HG03175 (cell line): Measurements from ENCODE around the gene DUSP28.

Source experiments
- ATAC-seq: cut with Tn5 transposase; IDR thresholded peaks from one replicate; pipeline ENCODE4 v1.9.1; 2021; ENCODE audit warnings: mild to moderate bottlenecking, moderate library complexity; ENCODE audit not compliant: unreplicated experiment

Gene DUSP28

DNA sequence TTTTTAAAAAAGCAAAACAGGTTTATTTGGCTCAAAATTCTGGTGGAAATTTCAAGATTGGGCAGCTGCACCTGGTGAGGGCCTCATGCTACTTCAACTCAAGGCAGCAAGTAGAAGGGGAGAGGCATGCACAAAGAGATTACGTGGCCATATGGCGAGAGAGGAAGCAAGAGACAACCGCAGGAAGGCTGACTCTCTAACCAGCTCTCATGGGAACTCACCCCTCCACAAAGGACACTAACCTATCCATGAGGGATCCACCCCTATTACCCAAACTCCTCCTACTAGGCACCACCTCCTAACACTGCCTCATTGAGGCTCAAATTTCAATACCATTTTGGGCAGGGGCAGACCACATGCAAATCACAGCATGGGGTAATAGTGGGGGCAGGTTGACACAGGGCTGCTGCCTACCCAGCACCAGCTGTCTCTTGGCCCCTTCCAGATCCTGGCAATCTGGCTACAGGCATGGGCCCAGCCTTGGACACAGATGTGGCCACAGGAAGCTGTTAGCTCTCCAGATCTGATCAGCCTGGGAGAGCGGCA lies 24.4 kb downstream of the DUSP28 start:
- peak; percentile 40 for ATAC-seq

DNA sequence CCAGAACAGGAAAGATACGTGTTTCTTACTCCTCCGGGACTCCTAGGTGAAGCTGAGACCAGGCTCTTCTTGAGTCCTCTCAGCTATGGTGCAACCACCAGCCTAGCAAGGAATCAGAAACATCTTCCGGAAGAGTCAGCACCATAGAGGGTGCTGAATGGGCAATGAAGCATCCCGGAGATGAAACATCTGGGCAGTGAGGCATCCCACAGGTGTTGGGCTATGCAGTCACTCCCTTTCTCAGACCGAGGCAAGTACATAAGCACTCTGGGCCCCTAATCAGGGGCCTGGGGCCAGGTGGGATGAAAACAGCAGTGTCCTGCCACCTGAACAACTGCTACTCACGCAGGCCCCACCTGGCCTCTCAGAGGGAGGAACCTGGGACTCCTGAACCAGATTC lies 24.9 kb downstream of the DUSP28 start:
- ATAC-seq = peak; percentile 36

DNA sequence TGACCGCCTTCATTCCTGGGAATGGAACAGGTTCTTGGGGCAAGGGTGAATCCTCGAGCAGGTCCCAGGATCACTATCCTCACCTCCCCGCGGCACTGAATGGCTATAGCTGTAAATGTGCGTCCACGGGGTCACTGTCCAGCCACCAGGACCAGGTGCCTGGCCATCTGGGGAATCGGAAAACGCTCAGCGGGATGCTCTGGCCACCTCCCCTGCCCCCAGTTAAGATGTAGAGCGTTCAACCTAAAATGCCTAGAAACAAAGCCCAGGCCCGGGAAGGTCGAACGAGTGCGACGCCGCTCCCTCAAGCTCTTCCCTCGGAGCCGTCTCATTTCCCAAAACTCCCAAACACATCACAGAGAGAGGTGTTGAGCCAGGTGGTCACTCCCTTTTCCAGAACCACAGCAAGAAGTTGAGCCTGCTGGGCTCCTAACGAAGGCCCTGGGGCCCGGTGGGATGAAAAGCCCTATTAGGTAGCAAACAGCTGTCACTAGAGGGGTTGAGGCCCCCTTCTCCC lies 25.6 kb downstream of the DUSP28 start:
- ATAC-seq = no peak

DNA sequence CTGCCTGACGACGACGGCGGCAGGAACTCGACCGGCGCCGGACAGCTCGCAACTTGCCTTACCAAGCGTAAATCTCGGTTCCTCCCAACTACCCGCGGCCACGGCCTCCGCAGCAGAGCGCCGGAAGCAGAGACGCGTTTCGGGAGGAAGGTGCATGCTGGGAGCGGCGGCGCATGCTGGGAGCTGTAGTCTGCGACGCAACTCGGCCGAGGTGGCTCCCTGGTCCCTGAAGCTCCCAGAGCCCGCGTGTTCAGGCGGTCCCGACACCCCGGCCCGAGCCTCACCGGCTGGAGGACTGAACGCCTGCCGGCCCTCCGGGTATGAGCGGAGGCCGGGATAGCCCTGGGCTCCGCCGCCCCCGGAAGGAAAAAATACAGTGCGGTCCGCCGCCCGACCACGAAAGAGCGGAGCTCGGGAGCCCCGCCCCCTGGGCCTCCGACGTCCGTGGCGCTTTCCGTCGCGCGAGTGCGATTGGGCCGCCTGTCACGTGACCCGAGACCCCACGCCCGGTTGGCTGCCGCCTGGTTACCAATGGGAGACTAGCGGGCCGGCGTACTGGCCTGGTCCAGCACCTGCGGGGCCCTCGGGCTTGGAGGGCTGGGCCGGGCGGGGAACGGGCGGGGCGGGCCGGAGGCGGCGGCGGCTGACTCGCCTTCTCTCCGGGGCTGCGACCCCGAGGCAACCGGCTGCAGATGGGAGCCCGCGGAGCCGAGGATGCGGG lies 26.2 kb downstream of the DUSP28 start, which contains the start of gene CAPN10:
Gene CAPN10 (plus strand): TSS at position 537 of the 721 bp plus-strand sequence. CDS start 178 bp downstream, at position 715.
- ATAC-seq = peak; percentile 69

DNA sequence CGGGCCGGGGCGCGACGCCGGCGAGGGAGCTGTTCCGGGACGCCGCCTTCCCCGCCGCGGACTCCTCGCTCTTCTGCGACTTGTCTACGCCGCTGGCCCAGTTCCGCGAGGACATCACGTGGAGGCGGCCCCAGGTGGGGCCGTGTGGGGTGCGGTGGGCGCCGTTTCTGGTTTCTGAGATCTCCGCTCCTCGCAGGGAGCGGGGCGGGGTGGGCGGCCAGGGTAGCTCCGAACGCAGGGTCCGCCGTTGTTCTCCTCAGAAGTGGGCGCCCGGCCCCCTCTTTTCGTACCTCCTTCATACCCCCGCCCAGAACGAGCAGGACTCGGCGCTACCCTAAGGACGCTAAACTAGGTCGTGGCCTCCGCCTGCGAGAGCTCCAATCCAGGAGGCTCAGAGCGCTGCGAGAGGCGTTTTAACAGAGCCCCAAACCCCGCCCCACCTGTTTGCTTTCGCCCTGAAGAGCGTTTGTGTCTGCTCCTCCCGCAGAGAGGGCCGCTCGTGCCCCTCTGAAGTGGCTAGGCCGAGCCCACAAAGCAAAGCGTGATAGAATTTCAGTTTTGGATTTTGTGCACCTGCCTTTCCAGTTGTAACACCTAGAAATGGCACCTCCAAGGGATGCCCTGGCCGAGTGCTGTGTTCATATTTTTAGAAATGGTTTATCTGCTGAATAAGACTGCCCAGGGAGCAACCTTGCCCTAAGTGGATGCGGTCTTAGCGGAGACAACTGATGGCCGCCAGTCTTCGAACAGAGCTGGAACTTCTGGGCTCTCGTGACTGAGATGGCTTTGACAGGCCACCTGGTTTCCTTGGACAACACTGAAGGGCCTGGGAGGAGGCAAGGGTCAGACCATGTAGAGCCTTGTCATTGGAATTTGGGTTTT lies 27.0 kb downstream of the DUSP28 start:
- ATAC-seq = peak; percentile 10

DNA sequence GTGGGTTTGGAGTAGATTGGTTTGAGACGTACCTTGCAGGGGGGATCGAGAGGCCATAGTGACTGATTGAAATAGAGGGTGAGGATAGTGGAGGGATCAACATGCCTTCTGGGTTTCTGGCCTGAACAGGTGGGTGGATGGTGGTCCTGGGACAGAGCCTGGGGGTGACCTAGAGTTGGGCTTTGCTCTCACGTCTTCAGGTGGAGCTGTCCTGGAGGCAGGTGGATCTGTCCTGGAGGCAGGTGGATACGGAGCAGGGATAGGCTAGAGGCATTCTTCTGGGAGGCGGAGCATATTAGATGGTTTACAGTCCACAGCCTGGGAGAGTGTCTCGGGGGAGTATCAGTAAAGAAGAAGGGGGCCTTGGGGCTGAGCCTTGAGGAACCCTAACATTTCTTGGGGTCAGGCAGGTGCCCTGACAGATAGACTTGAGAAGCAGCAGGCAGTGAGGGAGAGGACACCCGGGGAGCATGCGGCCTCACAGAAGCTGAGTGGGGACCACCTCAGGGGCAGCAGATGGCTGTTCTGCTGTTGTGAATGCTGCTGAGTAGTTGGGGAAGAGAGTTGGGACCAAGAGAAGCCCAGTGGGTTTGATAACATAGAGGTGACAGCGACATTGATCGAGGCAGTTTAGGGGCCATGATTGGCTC lies 28.0 kb downstream of the DUSP28 start:
- ATAC-seq = no peak

DNA sequence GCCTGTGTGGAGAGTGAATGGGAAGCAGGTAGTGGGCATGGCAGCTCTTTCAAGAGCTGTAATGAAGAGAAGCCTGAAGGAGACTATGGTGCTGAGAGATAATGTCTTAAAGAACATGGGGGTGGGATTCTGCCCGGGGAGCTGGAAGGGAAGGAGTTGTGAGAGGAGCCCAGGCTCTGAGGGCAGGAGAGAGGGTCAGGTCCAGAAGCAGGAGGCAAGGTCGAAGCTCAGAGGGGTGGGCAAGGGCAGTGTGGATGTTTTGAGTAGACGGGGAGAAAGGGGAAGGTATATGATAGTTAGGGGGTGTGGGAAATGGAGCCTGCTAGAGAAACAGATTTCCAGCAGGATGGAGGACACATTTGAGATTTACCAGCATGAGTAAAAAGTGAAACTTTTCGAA lies 28.5 kb downstream of the DUSP28 start:
- no peak for ATAC-seq

DNA sequence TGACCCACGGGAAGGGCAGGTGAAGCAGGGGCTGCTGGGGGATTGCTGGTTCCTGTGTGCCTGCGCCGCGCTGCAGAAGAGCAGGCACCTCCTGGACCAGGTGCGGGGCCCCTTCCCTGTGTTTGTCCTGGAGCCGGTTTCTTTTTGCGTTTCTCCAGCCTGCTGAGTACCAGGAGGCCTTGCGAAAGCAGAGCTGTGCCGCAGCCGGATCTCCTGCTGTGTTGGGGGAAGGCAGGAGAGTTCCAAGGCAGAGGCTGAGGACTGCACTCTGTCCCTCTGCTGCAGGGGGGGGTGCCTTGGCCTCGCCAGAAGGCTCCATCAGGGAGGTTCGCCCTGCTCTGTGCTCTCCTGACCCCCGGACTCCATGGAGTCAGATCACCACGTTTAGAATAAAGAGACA lies 29.2 kb downstream of the DUSP28 start:
- no peak for ATAC-seq

DNA sequence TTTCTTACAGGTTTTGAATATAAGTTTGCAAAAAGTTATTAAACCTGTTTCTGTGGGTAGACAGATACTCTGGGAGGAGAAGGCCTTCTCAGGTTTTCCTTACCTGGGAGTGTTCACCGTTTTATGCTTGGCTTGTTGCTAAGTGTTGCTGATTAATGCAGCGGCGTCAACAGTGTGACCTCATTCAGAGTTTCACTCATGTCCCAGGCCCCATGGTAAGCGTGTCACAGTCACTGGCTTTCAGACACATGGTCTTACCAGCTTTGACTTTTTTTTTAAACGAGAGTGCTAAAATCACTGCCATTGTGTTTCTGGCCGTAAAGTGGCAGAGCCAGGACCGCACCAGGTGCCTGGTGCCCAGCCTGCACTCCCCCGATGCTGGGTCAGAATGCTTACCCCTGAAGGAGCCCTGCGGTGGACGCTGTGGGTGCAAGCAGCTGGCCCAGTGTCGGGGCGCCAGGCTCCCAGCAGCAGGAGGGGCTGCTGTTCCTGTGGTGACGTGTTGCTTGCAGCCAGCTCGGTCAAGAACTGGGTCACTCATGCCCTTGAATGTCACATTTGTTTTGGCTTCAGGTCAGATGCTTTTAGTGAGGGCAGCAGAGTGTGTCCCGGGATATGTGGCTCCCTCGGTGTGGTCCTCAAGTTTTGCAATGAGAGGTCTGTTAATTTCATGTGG lies 29.8 kb downstream of the DUSP28 start:
- ATAC-seq = no peak

DNA sequence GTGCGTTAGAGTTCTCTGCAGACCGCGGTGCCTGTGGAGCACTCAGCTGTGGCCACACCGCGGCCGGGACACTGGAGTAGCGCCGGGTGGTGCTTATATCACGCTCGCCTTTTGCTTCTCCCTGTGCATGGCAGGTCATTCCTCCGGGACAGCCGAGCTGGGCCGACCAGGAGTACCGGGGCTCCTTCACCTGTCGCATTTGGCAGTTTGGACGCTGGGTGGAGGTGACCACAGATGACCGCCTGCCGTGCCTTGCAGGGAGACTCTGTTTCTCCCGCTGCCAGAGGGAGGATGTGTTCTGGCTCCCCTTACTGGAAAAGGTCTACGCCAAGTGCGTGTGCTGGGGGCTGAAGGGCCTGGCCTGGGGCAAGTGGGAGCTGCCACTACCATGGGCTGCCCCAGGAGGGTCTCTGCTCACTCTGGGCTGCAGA lies 30.5 kb downstream of the DUSP28 start:
- no peak for ATAC-seq

DNA sequence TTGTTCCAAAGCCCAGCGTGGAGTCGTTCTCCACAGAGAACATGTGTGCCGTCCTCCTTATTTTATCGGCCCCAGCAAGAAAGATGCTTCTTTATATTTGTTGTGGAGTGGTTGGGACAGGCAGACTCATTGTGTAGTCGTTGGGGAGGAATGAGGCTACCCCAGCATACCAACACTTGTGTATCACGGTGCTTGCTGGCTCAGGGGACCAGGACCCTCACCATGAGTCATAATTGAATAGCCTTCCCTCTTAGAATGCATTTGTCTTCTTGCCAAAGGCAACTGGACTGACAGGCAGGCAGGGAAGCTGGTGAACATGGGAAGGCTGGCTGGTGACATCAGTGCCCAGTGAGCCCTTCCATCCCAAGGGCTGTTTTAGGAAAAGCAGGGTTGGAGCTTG lies 31.1 kb downstream of the DUSP28 start:
- ATAC-seq = no peak

DNA sequence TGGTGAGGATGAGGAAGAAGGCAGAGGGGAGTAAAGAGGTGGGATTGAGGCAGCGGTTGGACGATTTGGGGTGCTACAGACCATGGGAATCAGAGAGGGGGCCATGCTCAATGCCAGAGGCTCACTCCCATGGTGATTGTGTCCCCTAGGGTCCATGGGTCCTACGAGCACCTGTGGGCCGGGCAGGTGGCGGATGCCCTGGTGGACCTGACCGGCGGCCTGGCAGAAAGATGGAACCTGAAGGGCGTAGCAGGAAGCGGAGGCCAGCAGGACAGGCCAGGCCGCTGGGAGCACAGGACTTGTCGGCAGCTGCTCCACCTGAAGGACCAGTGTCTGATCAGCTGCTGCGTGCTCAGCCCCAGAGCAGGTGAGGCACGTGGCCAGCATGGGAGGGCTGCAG lies 31.6 kb downstream of the DUSP28 start:
- no peak for ATAC-seq

DNA sequence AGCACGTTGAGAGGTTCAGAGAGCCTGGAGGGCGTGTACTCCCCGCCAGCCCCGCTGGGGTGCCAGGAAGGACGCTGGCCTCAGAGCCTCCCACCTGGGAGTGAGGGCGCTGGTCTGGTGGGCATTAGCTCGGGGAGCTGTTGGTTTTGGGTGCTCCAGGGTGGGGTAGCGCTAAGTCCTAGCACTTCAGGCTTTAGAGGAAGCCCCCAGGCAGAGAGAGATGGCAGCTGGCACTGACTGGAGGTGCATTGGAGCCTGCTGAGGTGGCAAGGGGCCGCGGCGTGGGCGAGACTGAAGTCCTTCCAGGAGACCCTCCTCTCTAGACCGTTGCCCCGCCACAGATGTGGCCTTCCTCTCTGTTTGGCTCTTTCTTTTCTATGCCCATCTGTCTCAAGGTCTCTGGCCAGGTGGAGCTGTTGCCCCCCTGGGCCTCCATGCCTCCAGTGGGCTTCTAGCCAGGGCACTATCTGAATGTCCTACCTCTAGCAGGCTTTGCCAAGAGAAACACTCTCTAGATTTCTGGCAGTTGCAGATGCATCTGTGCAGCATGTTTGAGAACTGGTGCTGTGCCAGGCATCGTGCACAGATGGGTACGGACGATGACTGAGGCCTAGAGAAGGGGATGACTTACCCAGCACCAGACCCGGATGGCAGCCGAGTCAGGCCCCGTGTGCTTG lies 33.0 kb downstream of the DUSP28 start:
- no peak for ATAC-seq

DNA sequence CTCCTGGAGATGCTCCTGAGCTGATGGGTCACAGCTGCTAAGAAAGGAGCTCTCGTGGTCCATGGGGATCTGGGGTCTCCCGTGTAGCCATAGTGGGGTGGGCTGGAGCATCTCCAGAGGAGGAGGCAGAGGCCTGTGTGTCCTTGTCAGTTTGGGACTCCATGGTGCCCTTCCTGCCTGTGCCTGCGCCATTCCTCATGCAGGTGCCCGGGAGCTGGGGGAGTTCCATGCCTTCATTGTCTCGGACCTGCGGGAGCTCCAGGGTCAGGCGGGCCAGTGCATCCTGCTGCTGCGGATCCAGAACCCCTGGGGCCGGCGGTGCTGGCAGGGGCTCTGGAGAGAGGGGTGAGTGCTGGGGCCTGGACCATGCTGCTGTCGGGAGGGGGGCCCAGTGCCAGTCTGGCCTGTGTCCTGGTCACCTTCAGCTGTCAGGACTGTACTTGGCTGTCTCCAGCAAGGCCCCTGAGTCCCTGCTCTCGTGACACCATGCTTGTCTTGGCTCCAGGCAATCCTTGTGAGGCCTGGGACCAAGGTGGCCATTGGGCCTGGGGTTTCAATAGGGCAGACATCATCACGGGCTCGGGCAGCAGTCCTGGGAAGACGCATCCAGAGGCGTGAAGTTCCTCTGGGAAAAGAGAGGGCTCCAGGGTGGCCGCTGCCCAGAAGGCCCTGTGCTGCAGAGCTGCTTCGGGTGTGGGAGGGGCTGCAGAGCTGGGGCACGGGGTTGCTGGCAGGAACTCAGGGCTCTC lies 33.7 kb downstream of the DUSP28 start:
- no peak for ATAC-seq

DNA sequence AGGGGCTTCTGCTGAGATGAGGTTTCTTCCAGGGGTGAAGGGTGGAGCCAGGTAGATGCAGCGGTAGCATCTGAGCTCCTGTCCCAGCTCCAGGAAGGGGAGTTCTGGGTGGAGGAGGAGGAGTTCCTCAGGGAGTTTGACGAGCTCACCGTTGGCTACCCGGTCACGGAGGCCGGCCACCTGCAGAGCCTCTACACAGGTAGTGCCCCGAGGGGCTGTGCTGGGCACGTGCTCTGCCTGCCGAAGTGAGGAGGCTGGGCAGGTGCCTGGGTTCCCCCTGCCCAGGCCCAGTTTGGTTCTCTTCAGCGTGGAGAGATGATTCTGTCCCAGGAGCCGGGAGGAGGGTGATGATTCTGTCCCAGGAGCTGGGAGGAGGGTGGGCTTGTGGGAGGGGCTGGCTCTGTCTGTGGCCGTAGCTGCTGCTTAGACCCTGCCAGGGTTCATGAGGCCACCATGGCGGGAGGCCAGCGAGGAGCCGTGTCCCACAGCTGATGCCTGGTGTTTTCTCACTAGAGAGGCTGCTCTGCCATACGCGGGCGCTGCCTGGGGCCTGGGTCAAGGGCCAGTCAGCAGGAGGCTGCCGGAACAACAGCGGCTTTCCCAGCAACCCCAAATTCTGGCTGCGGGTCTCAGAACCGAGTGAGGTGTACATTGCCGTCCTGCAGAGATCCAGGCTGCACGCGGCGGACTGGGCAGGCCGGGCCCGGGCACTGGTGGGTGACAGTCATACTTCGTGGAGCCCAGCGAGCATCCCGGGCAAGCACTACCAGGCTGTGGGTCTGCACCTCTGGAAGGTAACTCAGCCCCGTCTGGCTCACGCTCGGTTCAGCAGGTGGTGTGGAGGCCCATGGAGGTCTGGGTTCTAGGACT lies 34.6 kb downstream of the DUSP28 start:
- ATAC-seq = no peak

DNA sequence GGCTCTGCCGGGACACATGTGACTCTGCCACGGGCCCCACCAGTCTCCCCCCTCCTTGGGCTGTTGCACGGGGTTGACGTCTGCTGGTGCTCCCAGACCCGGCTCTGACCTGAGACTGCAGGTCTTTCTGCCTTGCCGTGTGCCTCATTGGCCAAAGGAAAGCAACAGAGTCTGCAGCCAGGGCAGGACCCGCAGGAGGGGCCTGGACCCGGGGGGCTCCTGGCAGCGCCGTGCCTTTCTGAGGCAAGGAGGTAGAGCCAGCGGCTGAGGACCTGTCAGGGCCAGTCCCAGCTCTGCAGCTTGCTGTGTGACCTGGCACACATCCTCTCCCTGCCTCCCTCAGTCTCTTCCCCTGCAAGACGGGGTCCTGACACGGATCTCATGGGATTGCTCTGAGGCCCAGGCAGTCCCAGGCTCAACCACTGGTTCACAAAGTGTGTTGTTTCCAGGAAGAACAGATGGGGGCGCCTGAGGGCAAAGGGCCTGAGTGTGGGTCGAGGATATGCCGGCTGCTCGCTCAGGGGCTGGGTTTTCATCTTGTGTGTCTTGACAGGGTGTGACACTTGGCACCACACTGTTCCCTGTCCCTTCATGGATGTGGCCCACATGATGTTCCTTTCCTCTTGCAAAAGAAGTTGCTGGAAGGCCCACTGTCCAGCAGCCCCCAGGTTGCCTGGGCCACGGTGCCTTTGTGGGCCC lies 35.4 kb downstream of the DUSP28 start:
- no peak for ATAC-seq

DNA sequence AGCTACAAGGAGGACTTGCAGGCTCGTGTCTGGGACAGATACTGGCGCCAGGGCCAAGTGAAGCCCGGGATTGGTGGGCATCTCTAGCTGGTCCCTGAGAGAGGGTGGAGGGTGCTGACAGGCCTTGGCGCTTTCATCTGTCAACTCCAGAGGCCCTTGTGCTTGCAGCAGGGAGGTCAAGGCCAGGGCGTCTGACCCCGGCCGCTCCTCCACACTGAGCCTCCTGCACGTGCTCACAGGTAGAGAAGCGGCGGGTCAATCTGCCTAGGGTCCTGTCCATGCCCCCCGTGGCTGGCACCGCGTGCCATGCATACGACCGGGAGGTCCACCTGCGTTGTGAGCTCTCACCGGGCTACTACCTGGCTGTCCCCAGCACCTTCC lies 35.9 kb downstream of the DUSP28 start:
- no peak for ATAC-seq

DNA sequence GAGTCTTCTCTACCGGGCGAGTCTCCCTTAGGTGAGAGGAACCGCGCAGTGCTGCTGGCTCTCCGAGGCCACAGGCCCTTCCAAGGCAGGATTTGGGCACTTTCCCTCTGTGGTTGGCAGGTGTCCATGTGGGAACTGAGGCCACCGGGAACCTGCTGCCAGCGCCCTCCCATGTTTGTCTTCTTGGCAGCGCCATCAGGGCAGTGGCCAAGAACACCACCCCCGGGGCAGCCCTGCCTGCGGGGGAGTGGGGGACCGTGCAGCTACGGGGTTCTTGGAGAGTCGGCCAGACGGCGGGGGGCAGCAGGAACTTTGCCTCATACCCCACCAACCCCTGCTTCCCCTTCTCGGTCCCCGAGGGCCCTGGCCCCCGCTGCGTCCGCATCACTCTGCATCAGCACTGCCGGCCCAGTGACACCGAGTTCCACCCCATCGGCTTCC lies 36.4 kb downstream of the DUSP28 start:
- ATAC-seq = no peak
